Stimulated activated CD8-positive, alpha-beta memory T cell treated with anti-CD3 and anti-CD28 coated beads, Interleukin-12 subunit alpha, Interleukin-12 subunit beta, amount 100 ng/mL, for 4 hours (primary cell): ENCODE measurements around the gene LHCGR.

ENCODE experiments used
- DNase-seq: peaks from one replicate; pipeline ENCODE4 v3.0.0-alpha.2; 2020; ENCODE audit warnings: low read depth

LHCGR gene

DNA sequence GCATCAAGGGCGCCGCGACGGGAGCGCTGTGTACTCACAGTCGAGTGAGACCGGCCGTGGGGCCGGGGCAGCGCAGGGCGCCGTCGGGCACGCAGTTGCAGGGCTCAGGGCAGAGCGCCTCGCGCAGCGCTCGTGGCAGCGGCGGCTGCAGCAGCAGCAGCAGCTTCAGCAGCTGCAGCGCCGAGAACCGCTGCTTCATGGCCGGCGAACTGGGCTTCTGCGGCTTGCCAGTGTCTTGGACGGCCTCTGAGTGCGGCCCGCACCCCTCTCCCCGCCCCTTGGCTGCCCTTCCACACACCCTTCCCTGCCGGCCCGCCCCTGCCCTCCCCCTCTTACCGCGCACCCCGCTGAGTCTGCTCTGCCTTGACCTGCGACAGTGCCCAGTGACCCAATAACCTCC lies at the start of gene LHCGR:
Gene LHCGR, minus strand, starts transcription at position 252 of the 400 bp plus-strand sequence. Its CDS starts 53 bp downstream, at position 199.
- no peak for DNase-seq

- DNase-seq: no peak
These were observed 44.1 kb upstream of the LHCGR start for GRCh38 chr2:48799601-48800000.

GRCh38 chr2:48795065-48795464 lies 39.5 kb upstream of the LHCGR start:
- DNase-seq: no peak

GRCh38 chr2:48793671-48794070 lies 38.1 kb upstream of the LHCGR start:
- no peak for DNase-seq

- DNase-seq: no peak
These were observed 36.5 kb upstream of the LHCGR start for GRCh38 chr2:48792030-48792429.

DNA sequence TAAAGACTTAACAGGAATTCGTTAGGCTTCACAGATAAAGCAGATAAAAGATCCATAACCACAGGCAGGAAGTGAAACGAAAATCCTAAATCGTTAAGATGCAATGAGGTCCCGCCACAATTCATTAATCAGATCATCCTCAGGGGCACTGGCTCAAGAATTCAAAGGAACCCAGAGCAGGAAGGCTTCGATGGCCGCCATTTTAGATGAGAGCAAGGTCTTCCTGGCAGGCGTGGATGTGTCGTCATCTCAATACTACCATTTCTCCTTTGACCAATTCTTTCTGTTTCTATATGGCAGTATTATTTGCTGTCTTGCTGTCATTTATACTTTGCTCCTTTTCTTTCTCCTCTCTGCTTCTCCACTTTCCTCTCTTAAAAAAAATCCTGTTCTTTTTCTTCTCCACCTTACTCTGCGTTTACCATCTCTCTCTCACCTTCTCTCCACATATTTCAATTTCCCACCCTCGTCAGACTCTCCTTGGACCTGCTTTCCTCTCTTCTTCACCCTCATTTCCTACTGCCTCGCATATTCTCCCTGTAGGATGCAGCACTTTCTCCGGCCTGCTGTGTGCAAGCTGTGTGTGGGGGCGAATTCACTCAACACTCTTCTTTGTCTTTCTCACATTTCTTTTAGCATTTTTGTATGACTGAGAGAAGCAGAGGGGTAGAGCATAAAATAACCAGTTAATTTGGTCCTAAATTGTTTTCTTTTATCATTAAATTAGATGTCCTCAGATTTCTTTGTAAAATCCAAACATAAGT lies 35.1 kb upstream of the LHCGR start:
- DNase-seq: no peak

DNA sequence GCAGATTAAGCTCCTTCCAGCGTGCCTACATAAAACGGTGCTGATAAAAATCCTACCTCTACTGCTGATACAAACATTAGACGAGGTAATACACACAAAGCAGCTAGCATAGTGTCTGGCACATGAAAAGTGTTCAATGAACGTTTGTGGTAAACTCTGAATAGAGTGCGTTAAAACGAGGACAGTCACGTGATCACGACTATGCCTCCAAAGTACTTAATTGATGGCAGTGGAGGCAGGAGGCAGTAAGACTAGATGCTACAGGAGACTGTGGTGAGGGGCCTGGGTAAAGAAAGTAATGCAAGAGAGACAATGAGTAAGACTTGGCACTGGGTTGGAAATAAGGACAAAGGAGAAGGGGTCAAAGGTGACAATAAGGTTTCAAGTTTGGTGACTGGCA lies 32.1 kb upstream of the LHCGR start:
- no peak for DNase-seq

DNA sequence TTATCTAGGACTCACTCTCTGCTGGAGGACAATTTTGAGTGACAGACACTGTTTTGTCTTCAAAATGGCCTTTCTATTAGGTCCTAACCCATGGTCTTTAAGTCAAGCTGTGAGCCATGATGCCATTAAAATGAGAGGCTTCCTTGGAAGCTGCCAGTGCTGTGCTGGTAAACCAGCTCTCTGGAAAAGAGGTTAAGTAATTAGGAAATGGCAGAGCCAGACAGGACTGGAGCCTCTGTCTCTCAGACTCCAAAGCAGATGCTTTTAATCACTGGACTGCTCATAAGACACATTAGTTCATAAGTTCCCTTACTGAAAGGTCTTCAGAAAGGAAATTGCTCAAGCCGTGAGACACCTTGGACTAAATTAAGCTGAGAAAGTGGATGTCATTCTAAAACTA lies 25.8 kb upstream of the LHCGR start:
- DNase-seq: no peak

- DNase-seq: no peak
These were observed 23.6 kb upstream of the LHCGR start for GRCh38 chr2:48779019-48779716.

DNA sequence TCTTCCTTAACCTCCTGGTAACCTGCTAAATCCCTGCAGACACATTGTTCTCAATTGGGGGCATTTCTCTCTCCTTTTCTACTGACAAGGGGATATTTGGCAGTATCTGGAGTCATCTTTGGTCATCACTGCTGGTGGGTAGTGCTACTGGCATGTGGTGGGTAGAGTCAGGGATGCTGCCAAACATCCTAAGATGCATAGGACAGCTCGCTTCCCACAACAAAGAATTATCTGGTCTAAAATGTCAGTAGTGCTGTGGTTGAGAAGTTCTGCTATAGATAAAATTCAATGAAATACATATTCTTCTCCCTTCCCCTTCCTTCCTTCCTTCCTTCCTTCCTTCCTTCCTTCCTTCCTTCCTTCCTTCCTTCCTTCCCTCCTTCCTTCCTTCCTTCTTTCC lies 18.7 kb upstream of the LHCGR start:
- DNase-seq: no peak

DNA sequence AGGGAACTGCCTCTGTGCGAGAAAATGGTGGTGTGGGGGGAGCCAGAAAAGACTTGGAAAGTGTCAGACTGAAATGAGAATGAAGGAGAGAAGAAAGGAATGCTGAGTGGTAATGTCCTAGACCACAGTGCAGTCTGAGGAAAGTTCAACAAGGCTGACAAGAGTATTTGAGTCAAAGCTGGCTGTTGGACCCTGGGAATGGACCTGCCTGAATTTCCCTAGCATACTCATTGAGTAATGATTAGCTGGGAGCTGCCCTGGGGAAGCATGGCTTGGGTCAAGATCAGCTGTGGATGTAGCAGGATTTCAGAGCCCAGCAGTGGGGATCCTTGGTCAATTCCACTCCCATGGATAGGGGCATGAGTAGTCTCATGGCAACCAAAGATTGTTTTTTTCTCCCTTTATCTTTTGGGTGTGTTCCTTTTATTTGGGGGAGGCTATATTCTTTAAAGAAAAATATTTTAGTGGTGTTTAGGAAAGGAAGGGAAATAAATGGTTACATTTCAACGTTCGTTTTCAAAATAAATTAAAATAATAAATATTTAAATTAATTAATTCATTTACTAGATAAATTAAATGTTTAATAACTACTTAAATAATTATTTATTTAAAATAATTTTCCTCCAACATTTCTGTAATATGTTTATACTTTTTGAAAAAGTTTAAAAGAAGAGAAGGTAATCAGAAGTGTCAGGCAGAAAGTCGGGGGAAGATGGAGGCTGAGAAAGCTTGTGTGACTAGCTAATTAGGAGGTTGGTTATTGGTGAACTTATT lies 15.9 kb upstream of the LHCGR start:
- no peak for DNase-seq

DNA sequence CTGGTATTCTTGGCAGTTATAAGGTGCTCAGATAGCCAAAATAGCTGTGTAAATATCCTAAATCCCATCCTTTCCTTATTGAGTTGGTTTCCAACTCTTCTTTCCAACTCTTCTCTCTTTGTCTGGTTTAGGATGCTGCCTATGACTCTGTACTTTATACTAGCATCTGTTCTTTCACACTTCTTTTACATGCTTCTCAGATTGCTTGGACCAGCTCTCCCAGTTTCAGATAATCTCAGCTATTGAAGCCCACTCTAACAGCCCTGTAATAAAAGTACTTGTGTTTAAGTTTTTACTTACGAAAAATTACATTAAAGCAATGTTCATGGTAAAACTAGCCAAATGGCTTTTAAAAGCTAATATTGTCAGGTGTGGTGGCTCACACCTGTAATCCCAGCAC lies 14.7 kb upstream of the LHCGR start:
- no peak for DNase-seq

- DNase-seq: no peak
These were observed 13.1 kb upstream of the LHCGR start for GRCh38 chr2:48768669-48769068.

DNA sequence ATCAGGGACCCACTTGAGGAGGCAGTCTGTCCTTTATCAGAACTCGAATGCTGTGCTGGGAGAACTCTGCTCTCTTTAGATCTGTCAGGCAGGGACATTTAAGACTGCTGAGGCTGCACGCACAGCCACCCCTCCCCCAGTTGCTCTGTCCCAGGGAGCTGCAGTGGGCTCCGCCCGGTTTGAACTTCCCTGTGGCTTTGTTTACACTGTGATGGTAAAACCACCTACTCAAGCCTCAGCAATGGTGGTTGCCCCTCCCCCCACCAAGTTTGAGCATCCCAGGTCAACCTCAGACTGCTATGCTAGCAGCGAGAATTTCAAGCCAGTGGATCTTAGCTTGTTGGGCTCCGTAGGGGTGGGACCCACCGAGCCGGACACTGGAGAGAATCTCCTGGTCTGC lies 11.8 kb upstream of the LHCGR start:
- DNase-seq: no peak

- no peak for DNase-seq
These were observed 5.3 kb upstream of the LHCGR start for GRCh38 chr2:48760826-48761225.

- no peak for DNase-seq
These were observed 4.2 kb upstream of the LHCGR start for GRCh38 chr2:48759682-48760081.

- no peak for DNase-seq
These were observed 765 bp upstream of the LHCGR start for GRCh38 chr2:48756289-48756688.

GRCh38 chr2:48754874-48755273 lies 650 bp downstream of the LHCGR start:
- no peak for DNase-seq

GRCh38 chr2:48753228-48753627 lies 2.3 kb downstream of the LHCGR start:
- DNase-seq: no peak

DNA sequence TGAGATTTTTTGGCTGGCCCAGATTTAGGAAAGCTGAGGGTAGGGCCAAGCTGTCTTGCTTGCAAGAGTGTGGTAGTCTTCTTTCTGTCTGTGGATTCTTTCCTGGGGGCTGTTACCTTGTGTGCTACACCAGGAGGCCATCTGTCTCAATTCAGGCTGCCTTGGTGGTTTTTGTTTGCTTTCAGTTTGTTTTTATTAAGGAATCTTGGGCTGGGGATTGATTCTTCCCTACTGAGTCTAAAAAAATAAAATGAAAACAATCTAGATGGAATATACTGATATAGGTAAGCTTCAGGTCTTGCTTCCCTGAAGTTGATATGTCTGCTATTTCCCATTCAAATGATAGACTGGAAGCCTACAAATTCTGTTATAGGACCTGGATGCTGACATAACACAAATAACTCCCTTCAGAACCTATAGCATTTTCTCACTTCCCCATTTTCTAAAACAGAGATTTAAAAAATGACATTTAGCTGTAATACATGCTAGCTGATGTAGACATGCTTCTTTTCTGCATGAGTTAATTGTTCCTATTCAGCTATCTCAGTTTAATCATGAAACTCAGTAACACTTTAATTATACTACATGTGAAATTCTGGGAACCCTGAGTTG lies 5.3 kb downstream of the LHCGR start:
- DNase-seq: no peak

- no peak for DNase-seq
These were observed 6.0 kb downstream of the LHCGR start for GRCh38 chr2:48749291-48750127.

GRCh38 chr2:48747319-48747718 lies 8.2 kb downstream of the LHCGR start:
- no peak for DNase-seq
